Measurements from ENCODE around the gene SPAG7.

Gene SPAG7, protein sequence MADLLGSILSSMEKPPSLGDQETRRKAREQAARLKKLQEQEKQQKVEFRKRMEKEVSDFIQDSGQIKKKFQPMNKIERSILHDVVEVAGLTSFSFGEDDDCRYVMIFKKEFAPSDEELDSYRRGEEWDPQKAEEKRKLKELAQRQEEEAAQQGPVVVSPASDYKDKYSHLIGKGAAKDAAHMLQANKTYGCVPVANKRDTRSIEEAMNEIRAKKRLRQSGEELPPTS

DNA sequence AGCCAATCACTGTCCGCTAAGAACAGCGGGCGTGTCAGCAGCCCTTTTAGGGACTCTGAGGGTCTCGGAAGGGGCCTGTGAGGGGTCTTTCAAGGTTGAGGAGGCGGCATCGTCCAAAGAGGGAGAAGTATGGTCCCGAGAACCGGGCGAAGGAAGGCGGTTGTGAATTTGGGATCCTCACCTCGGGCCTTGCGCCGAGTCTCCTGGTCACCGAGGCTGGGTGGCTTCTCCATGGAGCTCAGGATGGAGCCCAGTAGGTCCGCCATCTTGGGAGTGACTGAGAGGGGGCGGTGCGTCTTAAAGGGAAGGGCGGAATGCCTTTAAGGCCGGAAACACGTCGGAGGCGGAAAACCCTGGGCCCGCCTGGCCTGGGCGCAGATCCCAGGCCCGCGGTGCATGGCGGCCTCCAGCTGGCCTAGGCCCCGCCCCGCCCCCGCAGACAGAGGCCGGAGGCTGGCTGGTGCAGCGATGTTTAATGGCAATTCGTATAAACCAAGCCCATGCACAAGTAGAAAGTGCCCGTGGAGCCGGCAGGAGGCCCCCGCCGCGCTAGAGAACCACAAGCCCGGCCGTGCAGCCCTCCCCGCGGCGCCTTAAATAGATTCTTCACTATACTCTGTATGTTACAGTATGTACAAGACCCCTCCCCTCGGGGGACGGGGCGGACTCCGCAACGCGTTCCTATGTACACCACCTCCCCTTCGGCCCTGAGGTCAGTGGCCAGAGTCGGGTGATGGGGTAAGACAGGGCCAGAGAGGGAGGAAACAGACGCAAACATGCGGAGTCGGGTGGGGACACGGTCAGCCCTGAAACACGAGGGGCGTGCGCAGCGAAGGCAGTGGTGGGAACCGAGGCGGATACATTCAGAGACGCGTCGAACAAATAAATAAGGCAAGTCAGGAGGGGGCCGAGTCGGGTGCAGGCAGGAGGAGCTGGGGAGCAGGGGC is at the start of gene SPAG7:
SPAG7 (minus strand) TSS at position 279 of the 947 bp plus-strand sequence; CDS start at position 266, 13 bp downstream.
- peak; percentile 85 to 99 (median 98) for DNase-seq

DNA sequence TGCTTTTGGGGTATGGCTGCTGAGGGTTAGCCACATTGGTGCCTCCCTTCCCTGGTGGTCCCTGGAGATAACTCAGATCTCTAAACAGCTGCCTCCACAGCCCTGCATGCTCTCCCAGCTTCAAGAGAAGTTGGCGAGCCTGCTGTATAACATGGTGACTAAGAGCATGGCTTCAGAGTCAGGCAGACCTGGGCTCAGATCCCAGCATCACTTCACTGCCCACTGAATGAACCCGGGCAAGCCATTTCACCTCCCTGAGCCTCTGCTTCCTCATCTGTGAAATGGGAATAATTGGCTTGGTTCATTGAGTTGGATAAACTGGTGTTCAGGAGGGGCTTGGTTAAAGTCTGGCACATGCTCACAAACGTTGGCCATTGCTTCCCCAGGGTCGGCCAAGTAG is 46.7 kb upstream of the SPAG7 start:
- no peak for DNase-seq

DNA sequence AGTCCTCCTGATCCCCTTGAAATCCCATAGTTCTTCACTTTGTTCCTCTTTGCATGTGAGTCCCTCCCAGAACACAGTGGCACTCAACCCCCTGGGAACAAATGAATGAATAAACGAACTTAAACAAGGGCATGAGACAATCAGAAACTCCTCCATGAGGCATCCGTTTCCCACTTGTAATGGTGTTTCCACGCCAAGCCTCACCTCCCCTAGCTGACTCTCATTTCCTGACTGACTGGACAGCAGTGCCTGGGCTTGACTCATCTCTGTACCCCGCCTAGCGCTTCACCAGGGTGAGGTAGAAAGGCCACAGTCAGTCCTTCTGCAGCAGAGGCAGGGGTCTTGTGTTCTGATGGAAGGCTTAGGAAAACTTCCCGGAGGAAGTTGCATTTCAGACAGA is 44.3 kb upstream of the SPAG7 start:
- no peak for DNase-seq

DNA sequence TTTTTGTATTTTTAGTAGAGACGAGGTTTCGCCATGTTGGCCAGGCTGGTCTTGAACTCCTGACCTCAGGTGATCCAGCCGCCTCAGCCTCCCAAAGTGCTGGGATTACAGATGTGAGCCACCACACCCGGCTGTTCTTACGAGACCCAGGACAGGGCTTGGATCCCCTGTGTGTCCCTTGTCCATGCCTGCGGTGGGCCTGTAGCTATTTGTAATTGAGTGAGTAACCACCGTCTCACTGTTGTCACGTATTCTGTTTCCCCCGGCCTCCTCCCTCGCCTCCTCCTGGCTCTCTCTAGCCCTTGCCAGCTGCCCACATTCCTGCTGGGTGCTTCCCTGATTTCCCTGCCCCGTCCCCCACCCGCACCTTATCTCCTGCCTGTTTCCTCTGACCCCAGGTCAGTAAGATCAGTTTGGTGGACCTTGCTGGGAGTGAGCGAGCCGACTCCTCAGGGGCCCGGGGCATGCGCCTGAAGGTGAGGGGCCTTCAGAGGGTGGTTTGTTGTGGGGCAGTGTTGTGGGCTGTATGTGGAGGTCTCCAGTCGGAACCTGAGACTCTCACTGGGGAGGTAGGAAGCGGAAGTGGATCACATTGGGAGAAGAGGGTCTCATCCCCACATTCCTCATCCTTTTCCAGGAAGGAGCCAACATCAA is 35.7 kb upstream of the SPAG7 start:
- no peak for DNase-seq

DNA sequence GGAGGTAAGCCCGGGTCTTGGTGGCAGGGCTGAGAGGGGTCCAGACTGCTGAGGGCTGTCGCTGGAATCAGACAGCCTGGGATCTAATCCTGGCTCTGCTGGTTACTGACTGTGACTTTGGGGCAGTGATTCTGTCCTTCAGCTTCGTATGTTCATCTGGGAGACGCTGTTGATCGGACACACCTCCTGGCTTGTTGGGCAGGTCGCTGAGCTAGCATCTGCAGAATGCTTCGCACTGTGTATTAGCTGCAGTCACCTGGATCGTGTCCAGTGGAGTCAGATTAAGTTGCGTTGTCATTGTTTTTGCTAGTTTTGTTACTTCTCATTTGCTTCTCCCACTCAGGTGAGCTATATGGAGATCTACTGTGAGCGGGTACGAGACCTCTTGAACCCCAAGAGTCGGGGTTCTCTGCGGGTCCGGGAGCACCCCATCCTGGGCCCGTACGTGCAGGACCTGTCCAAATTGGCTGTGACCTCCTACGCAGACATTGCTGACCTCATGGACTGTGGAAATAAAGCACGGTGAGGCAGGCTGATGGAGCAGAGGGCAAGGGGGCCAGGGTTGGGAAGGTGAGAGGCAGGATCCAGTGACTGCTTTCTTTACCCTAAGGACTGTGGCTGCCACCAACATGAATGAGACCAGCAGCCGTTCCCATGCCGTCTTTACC is 34.6 kb upstream of the SPAG7 start:
- no peak for DNase-seq

DNA sequence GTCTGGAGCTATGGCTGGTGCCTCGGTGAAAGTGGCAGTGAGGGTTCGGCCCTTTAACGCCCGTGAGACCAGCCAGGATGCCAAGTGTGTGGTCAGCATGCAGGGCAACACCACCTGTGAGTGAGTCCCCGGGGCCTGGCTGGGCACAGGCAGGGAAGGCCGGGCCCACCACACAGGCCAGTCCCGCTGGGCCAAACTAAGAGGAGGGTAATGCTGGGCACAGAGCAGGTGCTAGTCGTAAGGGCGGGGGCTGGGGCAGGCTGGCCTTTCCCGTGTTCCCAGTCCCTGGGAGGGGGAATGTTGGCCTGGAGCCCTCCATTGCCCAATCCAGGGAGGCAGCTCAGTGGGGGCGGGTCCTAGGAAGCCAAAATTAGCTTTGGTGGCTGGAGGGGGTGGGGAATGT is 32.6 kb upstream of the SPAG7 start:
- no peak for DNase-seq

DNA sequence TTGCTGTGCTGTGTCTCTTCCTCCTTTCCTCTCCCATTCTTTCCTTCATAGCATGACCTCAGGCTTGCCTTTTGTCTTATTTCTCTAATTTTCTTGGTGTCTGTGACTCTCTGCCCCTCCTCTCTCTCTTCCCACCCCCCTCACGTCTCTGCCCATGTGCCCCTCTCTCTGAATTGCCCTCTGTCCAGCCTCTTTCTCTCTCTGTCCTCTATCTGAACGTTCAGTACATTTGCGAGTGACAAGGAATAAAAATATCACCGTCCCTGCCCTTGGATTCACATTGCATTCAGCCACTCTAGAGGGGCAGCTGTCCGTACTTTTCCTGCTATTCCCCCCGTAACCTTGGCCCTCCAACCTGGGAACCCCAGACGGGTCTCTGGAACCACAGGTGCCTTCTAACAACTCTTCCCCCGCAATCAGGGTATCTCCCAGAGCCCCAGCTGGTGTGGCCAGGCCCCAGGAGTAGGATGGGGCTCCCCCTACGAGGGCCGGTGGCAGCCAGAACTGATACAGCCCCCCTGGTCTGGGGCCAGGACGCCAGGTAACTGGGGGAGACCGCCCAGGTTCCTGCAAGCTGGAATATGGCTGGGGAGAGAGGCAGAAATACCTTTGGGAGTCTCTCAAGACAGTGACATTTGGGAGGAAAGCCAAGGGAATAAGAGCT is 31.9 kb upstream of the SPAG7 start:
- no peak for DNase-seq

DNA sequence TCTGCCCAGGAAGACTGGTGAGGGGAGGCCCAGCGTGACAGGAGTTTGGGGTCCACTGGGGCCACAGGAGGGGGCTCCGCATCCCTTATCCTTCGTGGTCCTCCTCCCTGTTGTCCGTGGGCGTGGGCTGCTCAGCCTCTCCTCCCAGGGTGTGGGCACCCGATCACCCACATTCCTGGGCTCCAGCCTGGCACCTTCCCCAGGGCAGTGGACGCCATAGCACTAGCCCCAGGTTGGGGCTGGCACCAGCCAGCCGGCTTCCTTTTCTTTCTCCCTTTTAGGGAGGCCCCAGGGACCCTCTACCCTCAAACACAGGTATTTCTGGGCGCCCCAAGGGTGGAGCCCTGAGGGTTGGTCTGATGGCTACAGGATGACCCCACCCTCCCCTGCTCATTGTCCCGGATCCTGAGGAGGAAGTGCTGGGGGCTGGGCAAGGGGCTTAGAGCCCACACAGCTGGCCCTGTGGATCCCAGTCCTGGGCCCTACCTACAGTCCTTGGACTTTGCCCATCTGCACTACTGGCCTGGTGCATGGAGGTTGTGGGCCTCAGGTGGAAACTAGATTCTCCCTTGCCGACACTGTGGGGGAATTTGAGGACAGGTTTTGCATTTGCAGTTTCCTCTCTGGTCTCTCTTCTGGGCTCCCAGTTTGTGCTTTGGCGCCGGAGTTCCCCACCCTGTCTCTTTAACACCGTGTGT is 31.3 kb upstream of the SPAG7 start:
- peak in 1 of 6 experiments; percentile 43 for DNase-seq

DNA sequence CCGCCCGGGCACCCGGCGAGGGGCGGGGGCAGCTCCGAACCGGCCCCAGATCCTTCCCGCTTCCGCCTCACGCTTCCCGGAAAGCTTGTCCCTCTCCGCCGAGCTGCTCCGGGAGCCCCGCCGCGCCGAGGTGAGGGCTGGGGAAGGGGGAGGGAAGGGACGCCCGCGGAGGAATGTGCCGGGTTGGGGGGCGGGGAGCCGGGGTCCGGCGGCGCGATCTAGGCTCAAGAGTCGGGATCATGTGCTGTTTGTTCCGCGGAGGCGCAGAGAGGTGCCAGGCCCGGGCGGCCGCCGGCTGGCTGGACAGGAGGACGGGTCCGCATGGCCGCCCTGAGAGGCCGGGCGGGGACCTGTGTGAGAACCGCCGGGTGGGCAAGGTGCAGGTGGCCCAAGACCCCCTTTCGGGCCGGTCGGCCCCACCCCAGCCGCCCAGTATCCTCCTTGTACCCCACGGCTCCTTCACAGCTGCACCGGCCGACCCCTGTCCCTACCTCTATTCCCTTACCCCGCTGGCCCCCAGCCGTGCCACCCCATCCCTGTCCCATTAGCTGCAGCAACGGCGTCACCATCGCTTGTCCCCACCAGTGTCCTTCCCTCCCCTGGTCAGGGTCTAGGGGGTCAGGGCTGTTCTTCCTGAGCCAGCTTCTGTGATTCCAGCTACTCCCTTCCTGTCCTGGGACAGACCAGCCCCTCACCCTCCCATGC is 30.6 kb upstream of the SPAG7 start:
- DNase-seq: peak in 3 of 6 experiments; percentile 29 to 45 (median 39)

DNA sequence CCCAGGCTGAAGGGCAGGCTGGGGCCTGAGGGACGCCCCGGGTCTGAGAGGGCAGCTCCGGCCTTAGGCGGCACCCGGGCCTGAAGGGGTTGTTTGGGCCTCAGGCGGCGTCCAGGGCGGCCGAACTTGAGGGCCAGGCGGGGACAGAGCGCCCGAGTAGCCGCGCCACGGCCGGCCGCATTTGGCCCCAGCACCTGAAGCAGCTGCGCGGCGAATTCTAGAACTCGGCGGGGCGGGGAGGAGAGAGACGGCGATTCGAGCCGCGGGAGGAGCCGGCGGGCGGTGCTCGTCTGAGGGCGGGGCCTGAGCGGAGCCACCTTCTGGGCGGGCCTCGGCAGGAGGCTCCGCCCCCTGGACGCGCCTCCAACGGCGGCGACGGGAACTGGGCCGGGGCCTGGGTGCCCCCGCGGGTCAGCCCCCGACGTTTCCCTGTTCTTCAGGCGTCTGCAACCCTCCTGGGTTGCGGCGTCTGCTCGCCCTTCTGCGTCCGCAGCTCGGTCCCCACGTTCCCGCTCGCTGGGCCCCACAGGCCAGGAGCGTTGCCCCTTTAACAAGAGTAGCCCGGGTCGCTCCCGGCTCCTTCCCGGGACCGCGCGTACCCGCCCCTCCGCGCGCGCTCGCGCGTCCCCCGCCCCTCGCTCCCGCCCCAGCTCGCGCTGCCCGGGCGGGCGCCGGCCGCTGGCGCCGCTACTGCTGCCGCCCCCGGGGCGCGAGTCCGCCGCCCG is 29.8 kb upstream of the SPAG7 start, which contains the start of the genes INCA1 and KIF1C:
INCA1 (minus strand) TSS at position 221 of the 725 bp plus-strand sequence. CDS start 3,085 bp downstream, outside the sequence.
KIF1C (plus strand) TSS at position 649 of the 725 bp plus-strand sequence. CDS start 2,297 bp downstream, outside the sequence.
- peak; percentile 77 to 93 (median 86) for DNase-seq

DNA sequence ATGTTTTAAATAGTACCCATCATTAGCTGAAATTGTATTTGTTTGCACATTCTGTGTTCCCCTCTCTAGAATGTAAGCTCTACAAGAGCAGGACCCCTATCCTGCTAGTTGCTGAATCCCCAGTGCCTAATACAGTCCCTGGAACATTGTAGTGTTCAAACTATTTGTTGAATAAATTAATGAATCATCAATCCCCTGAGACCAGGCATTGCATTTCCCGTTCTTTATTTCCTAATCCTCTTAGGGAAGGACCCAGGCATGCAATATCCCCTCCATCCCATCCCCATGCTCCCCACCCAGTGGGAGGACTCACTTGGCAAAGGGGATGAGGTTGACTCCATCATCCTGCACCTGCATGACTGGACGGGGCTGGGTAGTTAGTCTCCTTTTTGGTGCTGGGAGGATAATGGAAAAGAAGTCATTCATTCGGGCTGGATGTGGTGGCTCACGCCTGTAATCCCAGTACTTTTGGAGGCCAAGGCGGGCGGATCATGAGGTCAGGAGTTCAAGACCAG is 26.5 kb upstream of the SPAG7 start:
- DNase-seq: no peak

DNA sequence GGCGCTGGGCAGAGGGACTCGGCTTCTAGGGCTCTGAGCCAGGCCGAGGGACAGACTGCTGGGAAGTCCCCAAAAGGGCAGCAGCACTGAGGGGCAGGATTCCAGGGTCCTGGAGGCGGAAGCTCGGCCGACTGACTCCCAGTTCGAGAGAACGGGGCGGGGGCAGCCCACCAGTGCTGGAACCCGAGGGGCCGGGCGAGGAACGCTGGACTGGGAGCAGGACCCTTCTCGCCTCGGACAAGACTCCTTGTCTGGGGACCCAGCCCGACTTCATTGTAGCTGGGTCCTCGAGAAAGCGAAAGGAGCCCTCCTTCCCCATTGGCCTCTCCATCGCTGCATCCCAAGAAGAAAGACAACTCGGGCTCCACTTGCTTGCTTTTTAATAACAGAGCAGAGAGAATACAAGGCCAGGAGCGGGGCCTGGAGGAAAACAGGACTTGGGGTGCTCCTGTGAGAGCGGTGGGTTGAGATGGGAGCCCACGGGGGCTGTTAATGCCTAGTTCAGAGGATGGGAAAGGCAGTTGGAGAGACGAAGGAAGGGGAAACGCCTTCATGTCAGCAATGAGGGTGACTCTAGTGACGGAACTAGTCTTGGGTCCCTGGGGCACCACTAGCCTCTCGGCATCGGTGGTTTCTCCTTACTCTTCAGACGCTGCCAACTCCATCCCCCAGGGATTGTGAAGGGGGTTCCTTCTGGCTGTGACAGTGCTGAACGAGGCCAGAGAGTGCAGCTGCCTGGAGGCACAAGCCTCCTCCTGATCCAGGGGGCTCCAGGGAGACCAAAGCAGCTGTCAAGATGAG is 20.4 kb upstream of the SPAG7 start:
- DNase-seq: no peak

DNA sequence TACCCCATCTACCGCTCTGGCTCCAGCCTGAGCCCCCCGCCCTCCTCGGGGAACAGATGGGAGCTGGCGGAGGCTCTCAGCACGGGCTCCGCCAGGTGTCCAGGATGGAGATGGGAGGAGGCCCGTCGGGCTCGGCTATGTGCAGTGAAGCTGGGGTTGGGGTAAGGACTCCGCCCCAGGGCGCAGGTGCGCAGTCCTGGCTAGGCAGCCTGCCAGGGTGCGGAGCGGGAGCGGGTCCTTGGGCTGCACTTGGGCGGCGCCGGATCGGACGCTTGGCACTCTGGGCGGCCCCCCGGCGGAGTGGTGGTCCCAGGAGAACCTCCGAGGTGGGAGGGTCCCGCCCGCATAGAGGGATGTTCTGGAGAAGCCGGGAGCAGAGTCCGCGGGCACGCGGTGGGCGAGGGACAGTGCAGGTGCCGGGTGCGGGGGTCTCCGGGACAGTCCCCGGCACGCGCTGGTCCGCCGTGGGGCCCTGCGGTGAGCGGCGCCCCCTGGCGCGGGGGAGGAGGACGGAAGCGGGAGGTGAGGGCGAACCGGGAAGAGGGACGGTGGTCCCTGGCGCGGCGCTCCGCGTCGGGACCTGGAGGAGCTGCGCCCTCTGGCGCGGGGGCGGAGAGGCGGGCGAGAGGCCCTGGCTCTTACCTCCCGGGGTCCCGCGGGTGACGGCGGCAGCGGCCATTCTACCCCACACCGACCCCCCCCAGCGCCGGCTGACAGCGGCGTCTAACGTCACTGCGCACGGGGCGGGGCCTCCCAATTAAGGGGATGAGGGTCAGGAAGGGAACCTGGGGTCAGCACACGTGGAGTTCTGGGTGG is 19.5 kb upstream of the SPAG7 start, which contains the start of gene CAMTA2:
CAMTA2 (minus strand) TSS at position 725 of the 816 bp plus-strand sequence. CDS start 1,453 bp downstream, outside the sequence.
- DNase-seq: peak; percentile 66 to 82 (median 76)

DNA sequence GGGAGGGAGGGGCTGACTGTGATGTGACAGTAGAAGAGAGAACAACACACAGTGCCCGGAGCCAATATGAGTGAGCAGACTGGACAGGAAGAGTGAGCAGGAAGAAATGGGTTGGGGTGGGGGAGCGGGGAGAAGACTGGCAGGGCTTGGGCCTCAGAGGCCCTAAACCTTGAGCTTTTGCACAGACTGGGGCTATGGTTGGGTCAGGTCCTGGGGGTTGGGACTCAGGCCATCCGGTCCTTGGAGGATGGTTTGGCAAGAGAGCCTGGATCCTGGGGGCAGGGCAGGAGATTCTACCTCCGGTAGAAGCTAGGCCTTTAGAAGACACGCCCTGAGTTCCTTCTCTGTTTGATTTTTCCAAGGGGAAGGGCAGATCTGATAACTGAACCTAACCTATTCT is 18.8 kb upstream of the SPAG7 start:
- peak in 2 of 6 experiments; percentile 17 to 32 for DNase-seq

DNA sequence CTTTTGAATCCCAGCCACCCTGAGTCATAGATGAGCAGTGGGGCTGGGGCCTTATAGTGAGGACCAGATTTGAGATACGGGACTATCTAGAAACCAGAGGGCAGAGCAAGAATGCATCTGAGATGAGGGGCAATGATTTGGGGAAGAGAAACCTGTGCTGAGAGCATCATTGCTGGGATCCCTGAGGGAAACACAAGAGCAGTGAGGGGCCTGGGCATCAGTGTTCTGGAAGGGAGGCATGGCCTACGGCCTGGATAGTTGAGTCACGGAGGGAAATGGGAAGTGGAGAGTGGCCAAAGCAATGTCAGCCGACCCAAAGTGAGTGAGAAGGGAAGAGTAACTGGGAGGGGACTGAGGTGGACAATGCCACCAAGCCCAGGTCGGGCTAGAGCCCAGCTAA is 14.7 kb upstream of the SPAG7 start:
- DNase-seq: no peak

DNA sequence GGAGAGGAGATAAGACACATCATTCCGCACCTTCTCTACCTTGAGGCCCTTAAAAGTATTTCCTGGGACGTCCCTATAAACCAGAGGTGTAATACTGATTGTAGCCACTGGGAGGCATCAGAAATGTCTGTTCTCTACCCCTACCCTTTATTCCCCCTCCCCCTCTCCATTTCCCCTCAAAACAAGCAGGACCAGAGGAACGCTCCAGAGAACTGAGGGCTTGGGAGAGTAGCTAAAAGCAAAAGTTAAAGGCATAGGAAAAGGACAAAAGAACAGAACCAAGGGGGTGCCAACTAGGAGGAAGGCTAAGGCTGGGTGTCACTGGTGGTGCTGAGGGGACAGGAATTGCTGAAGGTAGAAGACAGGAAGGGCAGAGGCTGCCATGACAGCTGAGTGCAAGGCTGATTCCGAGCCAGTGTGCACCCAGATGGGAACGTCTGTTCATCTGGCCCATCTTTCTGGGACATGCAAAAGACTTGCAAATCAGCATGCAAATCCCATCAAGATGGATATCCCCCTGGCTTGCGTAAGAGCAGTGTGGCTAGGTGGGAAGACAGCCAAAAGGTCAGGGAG is 13.1 kb upstream of the SPAG7 start:
- DNase-seq: peak; percentile 8 to 81 (median 42)

DNA sequence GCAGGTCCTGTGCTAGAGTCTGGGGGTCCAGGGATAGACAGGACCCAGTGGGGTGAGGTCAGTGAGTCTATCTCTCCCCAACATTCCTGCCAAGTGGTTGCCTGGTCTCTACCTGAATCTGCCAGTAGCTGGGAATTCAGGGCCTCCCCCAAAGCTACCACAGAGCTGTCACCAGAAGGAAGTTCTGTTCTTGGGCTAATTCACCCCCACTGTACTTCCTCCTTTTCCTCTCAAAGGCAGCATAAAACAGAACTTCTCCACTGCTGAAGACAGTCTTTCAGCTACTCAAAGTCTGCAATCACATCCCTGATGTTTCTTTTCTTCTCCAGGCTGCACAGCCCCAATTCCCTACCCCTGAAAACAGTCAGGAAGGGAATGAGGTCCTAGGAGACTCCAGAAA is 11.1 kb upstream of the SPAG7 start:
- no peak for DNase-seq

Data from stimulated activated naive CD4-positive, alpha-beta T cell (primary cell).